GM21515 (cell line): ENCODE data around the gene ATP8B2.
"Not testable (repeated sequence)": the region's sequence is repeated elsewhere in the genome, so short reads cannot be mapped to it uniquely, and the experiment has no call there.

ENCODE experiments used
- ATAC-seq: cut with Tn5 transposase; IDR thresholded peaks from one replicate; pipeline ENCODE4 v1.9.1; 2021; ENCODE audit not compliant: unreplicated experiment

Gene ATP8B2

DNA sequence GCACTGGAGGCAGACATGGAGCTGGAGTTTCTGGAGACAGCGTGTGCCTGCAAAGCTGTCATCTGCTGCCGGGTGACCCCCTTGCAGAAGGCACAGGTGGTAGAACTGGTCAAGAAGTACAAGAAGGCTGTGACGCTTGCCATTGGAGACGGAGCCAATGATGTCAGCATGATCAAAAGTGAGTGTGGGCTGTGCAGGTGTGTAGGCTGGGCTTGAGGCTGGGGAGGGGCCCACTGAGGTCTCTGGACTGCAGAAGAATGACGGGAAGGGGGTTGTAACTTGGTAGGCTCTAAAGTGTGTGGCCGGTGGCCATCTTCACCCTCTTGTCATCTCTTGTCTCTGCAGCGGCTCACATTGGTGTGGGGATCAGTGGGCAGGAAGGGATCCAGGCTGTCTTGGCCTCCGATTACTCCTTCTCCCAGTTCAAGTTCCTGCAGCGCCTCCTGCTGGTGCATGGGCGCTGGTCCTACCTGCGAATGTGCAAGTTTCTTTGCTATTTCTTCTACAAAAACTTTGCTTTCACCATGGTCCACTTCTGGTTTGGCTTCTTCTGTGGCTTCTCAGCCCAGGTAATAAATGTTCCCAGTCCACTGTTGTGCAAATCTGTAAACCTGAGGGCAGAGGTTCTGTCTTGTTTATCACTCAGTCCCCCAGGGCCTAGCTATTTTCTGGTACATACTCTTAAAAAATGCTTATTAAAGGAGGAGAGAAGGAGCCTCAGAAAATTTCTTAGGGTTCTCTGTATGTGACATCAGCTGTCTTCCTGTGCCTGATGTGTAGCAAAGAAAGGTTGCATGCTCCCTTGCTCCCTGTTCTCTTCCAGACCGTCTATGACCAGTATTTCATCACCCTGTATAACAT is 19.9 kb downstream of the ATP8B2 start:
- no peak for ATAC-seq

GRCh38 chr1:154346276-154346917 is 21.1 kb downstream of the ATP8B2 start:
- ATAC-seq = no peak

DNA sequence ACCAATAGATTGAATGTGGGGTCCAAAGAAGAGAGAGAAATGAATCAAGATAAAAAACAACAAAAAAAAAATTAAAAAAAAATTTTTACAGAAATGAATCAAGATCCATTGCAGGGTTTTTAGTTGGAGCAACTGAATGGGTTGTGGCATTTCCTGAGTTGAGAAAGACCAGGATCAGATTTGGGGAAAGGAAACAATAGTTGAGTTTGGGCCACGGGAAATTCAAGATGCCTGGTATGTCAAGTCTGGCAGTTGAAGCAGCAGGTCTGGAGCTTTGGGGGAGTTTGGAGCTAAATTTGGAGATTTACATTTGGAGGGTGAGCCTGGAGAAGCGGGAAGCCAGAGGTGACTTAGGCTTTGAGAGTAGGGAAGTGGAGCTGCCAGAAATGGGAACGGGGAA is 22.6 kb downstream of the ATP8B2 start:
- ATAC-seq = no peak

DNA sequence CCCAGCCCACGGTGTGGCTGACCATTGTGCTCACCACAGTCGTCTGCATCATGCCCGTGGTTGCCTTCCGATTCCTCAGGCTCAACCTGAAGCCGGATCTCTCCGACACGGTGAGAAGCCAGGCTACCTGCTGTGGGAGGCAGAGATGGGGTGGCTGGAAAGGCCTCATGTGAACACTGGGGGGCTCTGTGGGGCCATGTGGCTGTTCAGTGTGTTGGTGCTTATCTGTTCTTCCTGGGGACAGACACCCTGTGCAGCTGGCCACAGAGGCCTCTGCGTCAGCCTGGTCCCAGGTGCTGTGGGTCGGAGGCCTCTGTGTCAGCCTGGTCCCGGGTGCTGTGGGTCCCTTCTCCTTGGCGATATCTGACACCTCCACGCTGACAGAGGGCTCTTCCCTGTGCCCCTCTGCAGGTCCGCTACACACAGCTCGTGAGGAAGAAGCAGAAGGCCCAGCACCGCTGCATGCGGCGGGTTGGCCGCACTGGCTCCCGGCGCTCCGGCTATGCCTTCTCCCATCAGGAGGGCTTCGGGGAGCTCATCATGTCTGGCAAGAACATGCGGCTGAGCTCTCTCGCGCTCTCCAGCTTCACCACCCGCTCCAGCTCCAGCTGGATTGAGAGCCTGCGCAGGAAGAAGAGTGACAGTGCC is 23.2 kb downstream of the ATP8B2 start:
- ATAC-seq = no peak

- no peak for ATAC-seq
Measured at GRCh38 chr1:154349121-154349520, 23.8 kb downstream of the ATP8B2 start.

- ATAC-seq = no peak
Measured at GRCh38 chr1:154350383-154350782, 25.1 kb downstream of the ATP8B2 start.

DNA sequence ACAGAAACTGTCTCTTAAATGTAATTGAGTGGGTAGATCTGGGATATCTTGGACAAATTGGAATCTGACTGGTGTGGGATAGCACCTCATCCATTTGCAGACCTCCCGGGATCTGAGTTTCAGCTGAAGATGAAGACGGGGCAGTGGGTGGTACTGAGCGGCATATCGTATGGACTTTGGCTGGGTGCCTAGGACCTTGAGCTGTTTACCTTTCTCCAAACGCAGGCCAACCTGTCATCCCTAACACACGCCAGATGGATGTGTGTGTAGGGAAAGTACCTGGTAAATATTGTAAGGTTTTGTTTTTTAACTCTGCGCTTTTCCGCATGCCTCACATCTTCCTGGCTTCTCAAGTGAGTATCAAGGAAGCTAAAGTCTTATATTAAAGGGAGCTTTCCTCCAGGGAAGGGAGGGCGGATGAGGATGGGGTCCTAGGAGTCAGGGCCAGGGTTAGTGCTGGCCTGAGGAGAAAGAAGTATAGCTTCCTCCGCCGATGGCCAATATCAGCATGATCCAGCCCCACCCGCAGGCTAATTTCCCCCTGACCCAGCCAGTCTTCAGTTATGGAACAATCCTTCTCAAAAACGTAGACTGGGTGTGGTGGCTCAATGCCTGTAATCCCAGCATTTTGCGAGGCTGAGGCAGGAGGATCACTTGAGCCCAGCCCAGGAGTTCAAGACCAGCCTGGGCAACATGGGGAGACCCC is 26.2 kb downstream of the ATP8B2 start:
- no peak for ATAC-seq

DNA sequence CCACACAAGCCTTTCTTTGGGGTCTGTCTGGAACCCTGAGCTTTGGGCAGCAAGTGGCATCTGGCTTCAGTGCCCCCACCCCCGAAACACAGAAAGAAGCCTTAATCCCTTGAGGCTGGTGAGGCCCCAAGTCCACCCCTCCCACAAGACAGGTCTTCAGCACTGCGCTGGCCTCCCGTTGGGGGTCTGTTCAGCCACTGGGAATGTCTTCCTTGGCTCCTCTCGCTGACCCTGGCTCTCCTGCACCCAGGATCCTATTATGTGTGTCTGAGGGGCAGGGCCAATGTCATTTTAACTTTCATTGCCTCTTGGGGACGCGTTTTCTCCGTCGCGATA is 26.9 kb downstream of the ATP8B2 start:
- ATAC-seq = no peak

- no peak for ATAC-seq
Measured at GRCh38 chr1:154352581-154353459, 27.5 kb downstream of the ATP8B2 start.

- ATAC-seq = no peak
Measured at GRCh38 chr1:154353460-154353904, 28.2 kb downstream of the ATP8B2 start.

DNA sequence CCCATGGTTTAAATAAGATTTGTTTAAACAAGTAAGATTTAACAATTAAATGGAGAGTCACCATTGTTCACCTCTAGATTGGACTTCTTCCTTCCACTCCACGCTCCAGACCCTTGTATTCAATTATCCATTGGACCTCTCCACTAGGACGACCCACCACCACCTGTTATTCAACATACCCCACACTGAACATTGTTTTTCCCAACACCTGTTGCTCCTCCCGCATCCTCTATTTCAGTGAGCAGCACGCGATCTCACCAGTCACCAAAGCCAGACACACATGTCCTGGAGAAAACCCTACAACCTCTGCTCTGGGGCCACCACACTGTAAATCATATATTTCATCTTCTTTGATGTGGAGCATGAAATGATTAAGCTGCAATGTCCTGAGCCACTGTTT is 28.6 kb downstream of the ATP8B2 start:
- no peak for ATAC-seq

DNA sequence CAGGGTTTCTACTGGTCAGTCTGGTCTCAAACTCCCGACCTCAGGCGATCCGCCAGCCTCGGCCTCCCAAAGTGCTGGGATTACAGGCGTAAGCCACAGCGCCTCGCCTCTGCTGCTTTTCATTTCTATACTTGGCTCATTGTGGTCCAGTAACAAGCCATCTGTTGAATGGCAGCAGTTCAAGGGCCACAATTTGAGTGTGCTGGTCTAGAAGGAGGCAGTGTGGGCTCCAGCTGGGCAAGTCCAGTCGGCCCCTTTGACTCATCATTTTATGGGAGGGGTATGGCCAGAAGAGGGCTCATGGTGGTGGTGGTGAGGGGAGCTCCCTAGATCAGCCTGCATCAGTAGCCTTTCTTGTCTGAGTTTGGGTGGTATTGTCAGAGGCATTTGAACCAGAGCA is 33.2 kb downstream of the ATP8B2 start:
- ATAC-seq = no peak

- no peak for ATAC-seq
Measured at GRCh38 chr1:154360288-154360687, 35.0 kb downstream of the ATP8B2 start.

GRCh38 chr1:154360881-154361280 is 35.6 kb downstream of the ATP8B2 start:
- ATAC-seq = not testable (repeated sequence)

GRCh38 chr1:154361357-154361756 is 36.0 kb downstream of the ATP8B2 start:
- no peak for ATAC-seq

- no peak for ATAC-seq
Measured at GRCh38 chr1:154371436-154371835, 46.1 kb downstream of the ATP8B2 start.

GRCh38 chr1:154373777-154374357 is 48.5 kb downstream of the ATP8B2 start:
- ATAC-seq = not testable (repeated sequence)

DNA sequence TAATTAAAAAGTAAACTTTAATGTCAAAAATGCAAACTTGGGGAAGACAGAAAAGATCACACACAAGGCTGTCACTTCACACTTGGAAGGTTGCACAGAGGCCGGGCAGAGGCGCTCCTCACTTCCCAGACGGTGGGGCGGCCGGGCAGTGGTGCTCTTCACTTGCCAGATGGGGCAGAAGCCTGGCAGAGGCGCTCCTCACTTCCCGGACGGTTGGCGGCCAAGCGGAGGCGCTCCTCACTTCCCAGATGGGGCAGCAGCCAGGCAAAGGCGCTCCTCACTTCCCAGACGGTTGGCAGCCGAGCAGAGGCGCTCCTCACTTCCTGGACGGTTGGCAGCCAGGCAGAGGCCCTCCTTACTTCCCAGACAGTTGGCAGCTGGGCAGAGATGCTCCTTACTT is 54.0 kb downstream of the ATP8B2 start:
- ATAC-seq = no peak

GRCh38 chr1:154384650-154385489 is 59.5 kb downstream of the ATP8B2 start:
- no peak for ATAC-seq
